ENCODE results near the gene S1PR3. TPM values are rescaled to one million over a fixed set of nuclear protein-coding genes. Genes with fewer than 3 reads are reported as not detected.
"Not testable (repeated sequence)": the region's sequence is repeated elsewhere in the genome, so short reads cannot be mapped to it uniquely, and the experiment has no call there.

The S1PR3 gene
- polyA plus RNA-seq, result not detected

DNA sequence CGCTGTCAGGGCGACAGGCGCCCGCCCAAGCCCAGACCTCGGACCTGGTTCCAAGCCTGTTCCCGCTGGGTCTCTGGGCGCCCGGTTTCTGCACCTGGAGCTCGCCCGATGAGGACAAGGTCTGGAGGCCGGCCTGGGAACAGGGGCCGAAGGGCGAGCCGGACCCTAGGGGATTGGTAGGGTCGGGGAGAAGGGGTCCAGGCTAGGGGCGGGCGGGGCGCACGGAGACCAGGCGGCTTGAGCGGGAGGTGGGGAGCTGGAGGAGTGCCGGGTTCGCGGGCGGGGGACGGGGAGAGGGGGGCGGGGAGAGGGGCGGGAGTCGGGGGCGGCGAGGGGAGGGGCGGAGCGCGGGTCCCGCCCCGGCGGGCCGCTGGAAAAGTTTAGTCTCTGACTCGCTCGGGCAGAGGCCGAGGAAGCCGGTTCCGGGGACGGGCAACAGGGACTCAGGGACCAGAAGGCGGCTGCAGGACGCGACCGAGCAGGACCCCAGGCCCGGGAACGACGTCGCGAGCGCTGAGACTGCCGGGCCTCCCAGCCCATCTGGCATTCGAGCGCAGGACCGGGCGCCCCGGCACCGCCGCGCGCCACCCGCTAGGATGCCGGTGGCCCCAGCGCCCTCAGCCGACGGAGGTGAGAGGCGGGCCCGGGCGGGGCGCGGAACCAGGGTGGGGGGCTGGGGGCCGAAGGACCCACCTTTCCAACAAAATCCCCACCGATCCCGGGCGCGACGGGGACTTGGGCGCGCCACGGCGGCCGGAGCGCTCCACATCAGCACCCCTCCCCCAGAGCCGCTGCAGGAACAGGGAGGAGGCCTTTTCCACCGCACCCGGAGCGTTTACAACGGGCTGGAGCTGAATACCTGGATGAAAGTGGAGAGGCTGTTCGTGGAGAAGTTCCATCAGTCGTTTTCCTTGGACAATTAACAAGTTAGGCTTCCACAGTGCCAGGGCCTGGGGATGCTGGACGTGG is at the start of gene S1PR3:
Gene S1PR3, plus strand, starts transcription at position 403 of the 969 bp plus-strand sequence. CDS start 9,733 bp downstream, outside the sequence.
- H3K27ac Mint-ChIP-seq, result no peak within 1 kb of the TSS
- H3K27me3 Mint-ChIP-seq, result peaks cover 26% of the 10 kb centered on the region
- peak within 1 kb of the TSS in 1 of 4 donors; percentile 74 for H3K4me3 Mint-ChIP-seq

DNA sequence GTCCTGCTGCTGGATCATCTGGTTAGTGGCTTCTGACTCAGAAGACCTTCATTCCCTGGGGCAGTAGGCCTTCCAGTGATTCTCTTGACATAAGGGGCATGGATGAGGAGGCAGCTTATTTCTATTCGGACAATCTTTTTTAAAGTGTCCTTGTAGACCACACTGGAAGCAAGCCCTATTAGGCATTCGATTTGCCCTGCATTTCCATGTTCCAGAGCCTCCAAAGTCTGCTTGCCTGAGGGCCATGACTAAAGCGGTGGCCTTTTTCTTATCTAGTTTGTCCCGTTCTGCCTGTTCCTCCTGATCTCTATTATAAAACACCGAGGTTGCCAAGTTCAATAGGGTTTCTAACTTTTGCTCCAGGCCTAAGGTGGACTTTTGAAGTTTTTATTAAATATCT is 49.7 kb upstream of the S1PR3 start:
- H3K9me3 Mint-ChIP-seq, result peaks cover 0 to 15% (median 2%) of the 10 kb centered on the region in 3 donors
- H3K27me3 Mint-ChIP-seq, H3K27ac Mint-ChIP-seq, H3K36me3 Mint-ChIP-seq, H3K4me1 Mint-ChIP-seq, H3K4me3 Mint-ChIP-seq: not testable (repeated sequence)

More for the DNA sequence above, at the start of gene S1PR3:
- Mint-ChIP-seq H3K9me3 (peaks cover 0 to 3% (median 0%) of the 10 kb centered on the region in 3 donors), H3K4me1 (peaks cover 3 to 6% (median 5%) of the 10 kb centered on the region in 3 donors), H3K36me3 (no peaks in the 10 kb centered on the region)

DNA sequence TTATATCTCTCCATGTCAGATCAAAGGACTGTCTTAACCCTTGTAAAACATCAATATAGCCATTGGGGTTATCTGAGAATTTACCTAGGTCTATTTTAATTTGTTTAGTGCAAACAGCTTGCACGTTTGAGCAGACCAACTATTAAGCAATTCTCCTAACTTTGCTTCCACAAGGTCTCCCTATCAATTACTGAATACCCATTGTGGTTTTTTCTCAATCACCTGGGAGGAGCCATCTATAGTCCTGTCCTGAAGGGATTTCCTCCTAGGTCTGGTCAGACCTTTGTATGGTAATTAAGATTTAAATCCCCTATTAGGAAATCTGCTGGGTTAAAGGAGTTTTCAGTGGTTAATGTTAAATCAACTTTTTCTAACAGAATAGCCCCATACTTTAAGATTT is 48.9 kb upstream of the S1PR3 start:
- Mint-ChIP-seq H3K27ac (no peak overlapping the region), H3K9me3 (peaks cover 0 to 12% (median 2%) of the 10 kb centered on the region in 3 donors), H3K27me3 (peaks cover 3% of the 10 kb centered on the region), H3K4me1 (no peaks in the 10 kb centered on the region), H3K36me3 (peaks cover 2% of the 10 kb centered on the region), H3K4me3 (no peak overlapping the region)

DNA sequence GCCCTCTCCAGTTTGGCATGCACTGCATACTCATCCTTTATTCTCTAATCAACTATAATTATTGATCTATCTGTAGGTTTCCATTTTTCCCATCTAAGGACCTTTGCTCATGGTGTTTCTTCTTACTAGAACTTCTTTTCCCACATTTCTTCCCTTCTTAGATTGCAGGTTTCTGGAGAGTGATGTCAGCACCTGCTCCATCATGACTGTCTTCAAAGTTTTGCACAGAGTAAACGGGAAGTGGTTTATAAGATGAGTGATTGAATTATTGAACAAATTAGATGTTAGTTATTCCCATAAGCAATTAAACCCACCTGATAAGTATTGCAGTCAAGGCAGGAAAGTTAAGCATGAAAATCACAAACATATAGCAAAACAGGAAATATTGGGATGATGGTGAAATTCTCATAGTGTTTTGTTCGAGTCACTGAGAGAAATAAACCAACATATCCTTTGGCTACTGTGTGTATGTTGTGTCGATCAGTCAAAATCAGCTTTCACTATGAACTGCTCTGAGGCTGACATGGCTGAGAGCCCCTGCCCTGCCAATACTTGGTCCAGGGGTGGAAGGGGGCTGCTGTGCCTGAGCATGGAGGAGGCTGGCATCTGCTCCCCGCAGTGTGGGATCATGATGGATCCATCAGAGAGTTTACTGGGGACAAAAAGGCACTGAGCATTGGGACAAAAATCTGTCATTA is 45.5 kb upstream of the S1PR3 start:
- no peak overlapping the region for H3K4me3 Mint-ChIP-seq
- H3K36me3 Mint-ChIP-seq, result peaks cover 2% of the 10 kb centered on the region
- no peak overlapping the region for H3K27ac Mint-ChIP-seq
- peaks cover 3% of the 10 kb centered on the region for H3K27me3 Mint-ChIP-seq
- H3K9me3 Mint-ChIP-seq, result peaks cover 0 to 5% (median 0%) of the 10 kb centered on the region in 3 donors
- H3K4me1 Mint-ChIP-seq, result no peaks in the 10 kb centered on the region

DNA sequence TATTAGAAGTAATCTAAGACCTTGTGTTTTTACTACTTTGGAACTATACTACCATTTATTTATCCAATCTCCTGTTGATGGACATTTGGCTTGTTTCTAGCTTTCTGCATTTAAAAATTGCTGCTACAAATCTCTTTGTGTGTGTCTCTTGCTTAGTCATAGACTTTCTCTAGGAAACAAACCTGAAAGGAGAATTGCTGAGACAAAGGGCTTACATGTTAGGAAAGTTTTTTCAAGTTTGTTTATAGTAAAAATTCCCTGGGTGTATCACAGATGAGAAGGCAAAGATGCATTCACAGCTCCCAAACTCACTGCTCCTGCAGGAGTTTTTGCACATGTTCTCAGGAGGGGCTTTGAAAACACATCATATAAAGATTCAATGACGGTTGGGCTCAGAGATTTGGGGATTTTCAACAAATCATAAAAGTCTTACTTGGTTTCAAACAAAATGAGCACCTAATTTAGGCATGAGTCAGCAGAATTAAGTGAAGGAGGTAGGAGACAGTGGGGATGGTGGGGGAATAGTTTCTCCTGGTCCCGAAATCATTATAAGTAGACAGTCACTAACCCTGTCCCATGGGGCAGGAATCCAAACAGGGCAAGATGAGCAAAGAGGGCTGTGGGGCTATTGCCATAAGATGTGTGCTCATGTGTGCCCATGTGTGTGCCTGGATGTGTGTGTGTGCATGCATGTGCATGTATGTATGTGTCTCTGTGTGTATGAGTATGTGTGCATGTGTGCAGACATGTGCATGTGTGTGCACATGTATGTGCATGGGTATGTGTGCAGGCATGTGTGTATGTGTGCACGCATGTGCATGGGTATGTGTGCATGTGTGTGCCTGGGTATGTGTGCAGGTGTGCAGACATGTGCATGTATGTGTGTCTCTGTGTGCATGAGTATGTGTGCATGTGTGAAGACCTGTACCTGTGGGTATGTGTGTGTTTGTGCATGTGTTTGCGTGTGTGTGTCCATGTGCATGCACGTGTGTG is 43.4 kb upstream of the S1PR3 start:
- H3K9me3 Mint-ChIP-seq, result peaks cover 0 to 2% (median 0%) of the 10 kb centered on the region in 3 donors
- peaks cover 2% of the 10 kb centered on the region for H3K36me3 Mint-ChIP-seq
- no peak overlapping the region for H3K27ac Mint-ChIP-seq
- no peak overlapping the region for H3K4me3 Mint-ChIP-seq
- H3K4me1 Mint-ChIP-seq, result no peaks in the 10 kb centered on the region
- peaks cover 6% of the 10 kb centered on the region for H3K27me3 Mint-ChIP-seq

DNA sequence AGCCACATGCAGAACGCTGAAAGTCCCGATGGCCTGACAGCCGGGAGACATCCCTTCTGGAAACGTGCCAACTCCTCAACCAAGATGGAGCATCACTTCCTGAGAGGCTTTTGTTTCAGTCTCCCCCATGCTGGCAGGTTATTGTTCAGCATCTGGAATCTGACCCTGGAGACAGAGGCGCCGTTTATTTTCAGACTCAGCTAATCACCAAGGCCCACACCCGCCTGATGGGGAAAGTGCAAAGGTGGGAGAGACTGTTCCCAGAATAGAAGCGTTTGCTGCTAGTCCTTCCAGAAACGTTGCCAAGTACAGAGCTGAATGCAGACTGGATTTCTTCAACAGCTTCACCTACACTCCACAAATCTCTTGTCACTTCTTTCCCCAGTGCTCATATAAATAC is 41.8 kb upstream of the S1PR3 start:
- Mint-ChIP-seq H3K9me3 (peaks cover 0 to 2% (median 0%) of the 10 kb centered on the region in 3 donors), H3K4me3 (no peak overlapping the region), H3K4me1 (no peaks in the 10 kb centered on the region), H3K27ac (no peak overlapping the region), H3K27me3 (peaks cover 9% of the 10 kb centered on the region), H3K36me3 (no peaks in the 10 kb centered on the region)

DNA sequence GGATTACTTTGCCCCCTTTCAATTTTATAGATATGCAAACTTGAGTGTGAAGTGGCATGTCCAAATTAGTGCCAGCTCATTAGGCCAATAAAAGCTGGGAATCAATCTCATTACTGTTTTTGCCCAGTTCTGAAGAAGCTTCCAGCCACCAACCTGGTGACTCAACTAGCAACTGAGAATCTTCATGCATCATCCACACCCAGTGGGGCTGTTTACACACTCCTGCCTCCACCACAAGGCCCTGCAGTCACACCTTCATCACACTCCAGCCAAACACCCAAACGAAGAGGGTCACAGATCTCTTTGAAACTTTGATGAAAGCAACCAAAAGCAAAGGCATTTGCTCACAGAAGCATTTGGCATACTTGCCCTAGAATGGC is 41.3 kb upstream of the S1PR3 start:
- H3K27ac Mint-ChIP-seq, result no peak overlapping the region
- H3K4me1 Mint-ChIP-seq, result no peaks in the 10 kb centered on the region
- H3K4me3 Mint-ChIP-seq, result no peak overlapping the region
- H3K9me3 Mint-ChIP-seq, result no peaks in the 10 kb centered on the region
- H3K27me3 Mint-ChIP-seq, result peaks cover 12% of the 10 kb centered on the region
- no peaks in the 10 kb centered on the region for H3K36me3 Mint-ChIP-seq

DNA sequence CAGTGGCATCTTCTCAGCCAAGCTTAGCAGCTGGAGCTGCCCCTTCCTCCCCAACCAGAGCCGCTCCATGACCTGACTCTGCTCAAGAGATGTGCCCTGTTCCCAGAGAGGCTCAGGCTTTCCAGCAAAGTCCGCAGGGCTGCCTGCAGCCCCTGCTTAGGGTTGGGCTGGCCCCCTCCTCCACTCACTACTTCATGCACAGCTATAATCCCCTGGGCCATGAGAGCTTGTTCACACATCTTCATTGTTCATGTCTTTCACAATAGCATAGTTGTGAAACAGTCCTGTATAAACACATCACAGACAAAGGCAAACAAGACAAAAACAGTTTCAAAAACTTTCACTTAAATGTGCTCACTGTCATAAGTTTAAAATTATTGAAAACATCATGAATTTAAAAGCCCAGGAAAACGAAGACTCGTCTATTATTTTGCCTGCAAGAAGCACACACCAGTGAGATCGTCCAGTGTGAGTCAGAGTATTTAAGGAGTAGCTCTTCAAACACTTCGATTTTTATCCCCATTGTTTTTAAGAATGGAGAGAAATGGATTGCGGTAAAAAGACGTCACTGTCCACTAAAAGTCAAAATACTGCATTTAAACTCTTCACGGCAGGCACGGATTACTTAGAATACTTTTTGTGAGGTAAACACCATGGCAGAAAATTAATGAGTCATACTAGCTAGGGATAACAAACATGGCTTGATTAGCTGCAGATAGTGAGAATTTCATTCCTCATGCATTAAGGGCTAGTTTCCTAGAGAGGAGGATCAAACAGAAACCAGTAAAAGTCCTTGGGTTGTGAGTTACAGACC is 40.7 kb upstream of the S1PR3 start:
- Mint-ChIP-seq H3K9me3 (no peaks in the 10 kb centered on the region), H3K4me1 (no peaks in the 10 kb centered on the region), H3K27me3 (peaks cover 11% of the 10 kb centered on the region), H3K27ac (no peak overlapping the region), H3K4me3 (no peak overlapping the region), H3K36me3 (no peaks in the 10 kb centered on the region)

DNA sequence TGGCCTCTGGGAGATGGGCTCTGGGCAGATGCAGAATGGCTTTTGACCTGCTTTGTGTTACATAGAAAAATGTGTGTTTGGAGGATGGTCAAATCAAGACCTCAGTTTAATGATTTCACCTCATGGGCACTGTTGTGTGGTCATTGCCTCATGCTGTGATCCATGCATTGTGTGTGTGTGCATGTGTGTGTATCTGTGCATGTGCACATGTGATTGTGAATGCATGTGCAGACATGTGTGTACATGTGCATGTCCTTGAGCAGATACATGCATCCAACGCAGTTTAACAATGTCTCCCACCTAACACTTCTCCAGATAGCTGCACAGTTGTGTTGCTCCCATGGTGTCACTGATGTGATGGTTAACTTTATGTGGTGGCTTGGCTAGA is 40.1 kb upstream of the S1PR3 start:
- peaks cover 12% of the 10 kb centered on the region for H3K27me3 Mint-ChIP-seq
- no peak overlapping the region for H3K27ac Mint-ChIP-seq
- H3K4me3 Mint-ChIP-seq, result no peak overlapping the region
- no peaks in the 10 kb centered on the region for H3K36me3 Mint-ChIP-seq
- H3K4me1 Mint-ChIP-seq, result no peaks in the 10 kb centered on the region
- H3K9me3 Mint-ChIP-seq, result no peaks in the 10 kb centered on the region

DNA sequence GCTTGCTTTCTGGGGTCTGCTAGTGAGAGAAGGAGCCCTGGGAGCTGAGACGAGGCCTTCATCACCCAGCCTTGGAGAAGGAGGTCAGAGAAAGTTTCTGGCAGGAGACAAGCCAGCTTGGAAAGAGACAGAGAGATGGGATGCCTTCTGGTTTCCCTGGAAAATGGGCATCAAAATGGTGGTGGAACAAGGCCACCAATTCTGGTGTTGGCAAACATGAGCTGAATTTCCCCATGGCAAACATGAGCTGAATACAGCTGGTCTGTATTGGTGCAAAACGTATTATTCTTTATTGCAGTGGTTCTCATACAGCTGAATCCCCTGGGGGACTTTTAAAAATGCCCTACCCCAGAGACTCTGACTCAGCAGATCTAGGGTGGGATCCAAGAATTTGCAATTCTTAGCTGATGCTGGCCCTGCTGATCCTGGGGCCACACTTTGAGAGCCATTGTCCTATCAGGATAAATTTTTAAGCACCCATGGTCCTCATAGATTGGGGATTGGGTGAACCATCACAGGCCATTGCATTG is 39.1 kb upstream of the S1PR3 start:
- Mint-ChIP-seq H3K27me3 (peaks cover 11% of the 10 kb centered on the region), H3K9me3 (no peaks in the 10 kb centered on the region), H3K36me3 (no peaks in the 10 kb centered on the region), H3K4me3 (no peak overlapping the region), H3K27ac (no peak overlapping the region), H3K4me1 (no peaks in the 10 kb centered on the region)

DNA sequence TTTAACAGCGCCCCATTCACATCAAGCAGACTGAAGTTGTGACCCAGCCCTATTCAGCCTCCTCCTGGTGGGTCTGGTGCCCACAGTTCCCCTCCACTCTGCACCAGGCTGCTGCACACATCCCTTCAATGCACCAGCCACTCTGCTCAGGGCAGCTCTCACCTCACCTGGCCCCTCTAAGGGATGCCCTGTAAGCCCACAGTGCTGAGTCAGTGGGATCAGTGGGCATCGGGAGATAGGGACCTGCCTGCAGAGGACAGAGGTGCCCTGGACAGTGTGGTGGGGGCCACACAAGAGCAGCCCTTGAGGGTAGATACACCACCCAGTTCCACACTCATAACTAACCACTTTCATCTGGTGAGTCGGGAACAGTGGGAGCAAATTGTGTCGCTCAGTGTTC is 38.3 kb upstream of the S1PR3 start:
- peaks cover 13% of the 10 kb centered on the region for H3K27me3 Mint-ChIP-seq
- H3K36me3 Mint-ChIP-seq, result no peaks in the 10 kb centered on the region
- no peaks in the 10 kb centered on the region for H3K9me3 Mint-ChIP-seq
- H3K4me1 Mint-ChIP-seq, result no peaks in the 10 kb centered on the region
- H3K27ac Mint-ChIP-seq, result no peak overlapping the region
- no peak overlapping the region for H3K4me3 Mint-ChIP-seq

DNA sequence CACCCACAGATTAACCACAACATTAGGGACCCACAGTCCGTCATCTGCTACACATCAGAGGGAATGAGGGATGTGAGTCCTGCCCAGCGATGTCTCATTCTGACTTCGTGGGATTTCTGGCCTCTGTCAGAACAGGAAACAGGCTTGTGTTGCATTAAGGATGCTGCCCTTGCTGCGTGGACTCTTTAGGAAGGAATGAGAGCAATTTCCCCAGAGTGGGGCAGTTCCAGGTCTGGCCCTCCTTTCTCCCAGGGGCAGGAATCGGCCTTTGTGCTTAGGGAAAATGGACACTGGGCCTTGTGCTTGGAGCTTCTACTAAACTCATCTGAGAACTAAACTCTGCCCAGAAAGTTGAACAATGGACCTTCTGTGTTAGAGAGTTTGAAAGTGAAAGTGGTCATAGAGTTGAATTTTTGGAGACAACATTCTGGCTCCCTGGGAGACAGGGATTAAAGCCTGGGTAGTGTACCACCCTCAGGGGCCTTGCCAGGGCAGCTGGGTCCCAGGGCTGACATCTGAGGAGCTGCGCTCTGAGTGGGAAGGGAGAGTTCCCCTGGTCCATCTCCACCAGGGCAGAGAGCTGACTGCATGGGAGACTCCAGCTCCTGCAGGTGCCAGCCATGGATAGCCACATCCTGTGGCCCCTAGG is 37.8 kb upstream of the S1PR3 start:
- Mint-ChIP-seq H3K27ac (no peak overlapping the region), H3K27me3 (peaks cover 13% of the 10 kb centered on the region), H3K4me3 (no peak overlapping the region), H3K9me3 (no peaks in the 10 kb centered on the region), H3K36me3 (no peaks in the 10 kb centered on the region), H3K4me1 (no peaks in the 10 kb centered on the region)

DNA sequence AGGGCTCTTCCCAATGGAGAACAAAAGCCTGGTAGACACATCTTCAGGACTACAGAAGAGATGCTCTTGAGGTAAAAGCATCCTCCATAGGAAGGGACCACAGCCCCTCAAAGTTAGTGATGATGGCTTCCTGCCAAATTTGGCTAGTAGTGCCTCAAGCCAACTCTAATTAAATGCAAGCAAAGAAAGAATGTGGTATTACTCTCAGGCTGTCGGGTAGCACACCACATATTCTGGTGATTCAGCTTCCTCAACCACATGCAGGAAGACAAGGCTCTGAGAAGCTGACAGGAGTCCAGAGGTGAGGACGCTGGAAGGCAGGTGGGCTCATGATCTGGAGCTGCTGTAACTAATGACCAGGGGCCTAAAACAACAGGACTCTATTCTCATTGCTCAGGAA is 37.2 kb upstream of the S1PR3 start:
- H3K9me3 Mint-ChIP-seq, result no peaks in the 10 kb centered on the region
- H3K4me1 Mint-ChIP-seq, result no peaks in the 10 kb centered on the region
- no peaks in the 10 kb centered on the region for H3K36me3 Mint-ChIP-seq
- H3K27me3 Mint-ChIP-seq, result peaks cover 13% of the 10 kb centered on the region
- no peak overlapping the region for H3K4me3 Mint-ChIP-seq
- H3K27ac Mint-ChIP-seq, result no peak overlapping the region

Data from IgD-negative memory B cell (primary cell).